IMR-90 (cell line): ENCODE measurements around the gene ROBO2. TPM values are rescaled to one million over a fixed set of nuclear protein-coding genes. Genes with fewer than 3 reads are reported as not detected.

Source experiments
- ATAC-seq: fragments of 200-7000 bp; cut with Tn5 transposase; 2 replicates; pipeline ENCODE4 v1.9.1; 2020; ENCODE audit warnings: low read depth, mild to moderate bottlenecking, moderate library complexity
- BruUV-seq: library from RNA; stranded (reverse); fragments of 400-500 nt; replicated peaks from 2 replicates; lab custom pipeline; 2021; lab: Mats Ljungman, UMichigan
- CTCF ChIA-PET: fragments of 300-600 bp; formaldehyde crosslinking; extraction: SDS; loops from one replicate; lab custom pipeline; 2021; ENCODE audit warnings: antibody characterized with exemption; lab: Yijun Ruan, JAX
- POLR2A ChIA-PET: fragments of 300-600 bp; sonication (Branson Sonifier 250); formaldehyde crosslinking; loops from one replicate; lab custom pipeline; 2022; ENCODE audit warnings: antibody characterized with exemption; ENCODE audit not compliant: unreplicated experiment; lab: Charles Lee
- DNase-seq: peaks from one replicate; pipeline ENCODE4 v3.0.0; 2013
- H2AFZ ChIP-seq: replicated peaks from 2 replicates; pipeline ENCODE3; 2013; ENCODE audit warnings: low read length, mild to moderate bottlenecking; ENCODE audit not compliant: poor library complexity
- H2AK5ac ChIP-seq: 2 replicates; pipeline ENCODE4 v1.6.1; 2013; ENCODE audit warnings: low read depth, low read length, inconsistent platforms
- H2AK9ac ChIP-seq: replicated peaks from 2 replicates; pipeline ENCODE3; 2013; ENCODE audit warnings: mild to moderate bottlenecking, low read depth, low read length, moderate library complexity; ENCODE audit not compliant: poor library complexity
- H2BK120ac ChIP-seq: 2 replicates; pipeline ENCODE4 v1.6.1; 2013; ENCODE audit warnings: low read depth, low read length, inconsistent platforms
- H2BK15ac ChIP-seq: 3 replicates; pipeline ENCODE4 v1.6.1; 2013; ENCODE audit warnings: low read depth, low read length, inconsistent platforms
- H2BK20ac ChIP-seq: 2 replicates; pipeline ENCODE4 v1.6.1; 2013; ENCODE audit warnings: low read depth, mild to moderate bottlenecking, inconsistent platforms, low read length, moderate library complexity
- H2BK5ac ChIP-seq: 2 replicates; pipeline ENCODE4 v1.6.1; 2013; ENCODE audit warnings: mild to moderate bottlenecking, low read depth, low read length, inconsistent platforms; ENCODE audit not compliant: poor library complexity, severe bottlenecking
- H3K14ac ChIP-seq: replicated peaks from 2 replicates; pipeline ENCODE4 v1.6.1; 2013; ENCODE audit warnings: low read depth, low read length, inconsistent platforms
- H3K18ac ChIP-seq: 2 replicates; pipeline ENCODE4 v1.6.1; 2013; ENCODE audit warnings: low read depth, low read length, control low read depth
- H3K23ac ChIP-seq: 2 replicates; pipeline ENCODE4 v1.6.1; 2013; ENCODE audit warnings: low read depth, low read length, inconsistent platforms
- H3K27ac ChIP-seq: 2 replicates; pipeline ENCODE4 v1.5.1; 2013; ENCODE audit warnings: mild to moderate bottlenecking, control low read depth, low read length; ENCODE audit not compliant: insufficient read depth
- H3K27me3 ChIP-seq: 2 replicates; pipeline ENCODE4 v1.6.1; 2013; ENCODE audit warnings: low read length; ENCODE audit not compliant: control insufficient read depth, insufficient read depth
- H3K36me3 ChIP-seq: 2 replicates; pipeline ENCODE4 v1.6.1; 2013; ENCODE audit warnings: low read length, mixed read lengths; ENCODE audit not compliant: control insufficient read depth, insufficient read depth
- H3K4ac ChIP-seq: 2 replicates; pipeline ENCODE4 v1.6.1; 2013; ENCODE audit warnings: low read depth, low read length, inconsistent platforms
- H3K4me1 ChIP-seq: 2 replicates; pipeline ENCODE4 v1.6.1; 2013; ENCODE audit warnings: low read length, mixed read lengths; ENCODE audit not compliant: control insufficient read depth, insufficient read depth
- H3K4me2 ChIP-seq: 2 replicates; pipeline ENCODE4 v1.6.1; 2013; ENCODE audit warnings: low read depth, mild to moderate bottlenecking, control low read depth, low read length, moderate library complexity
- H3K4me3 ChIP-seq: 2 replicates; pipeline ENCODE4 v1.5.1; 2013; ENCODE audit warnings: low read depth, mild to moderate bottlenecking, control low read depth, low read length, moderate library complexity; ENCODE audit not compliant: insufficient read depth
- H3K56ac ChIP-seq: 2 replicates; pipeline ENCODE4 v1.6.1; 2013; ENCODE audit warnings: low read length, inconsistent platforms; ENCODE audit not compliant: insufficient read depth; ENCODE audit errors: extremely low read depth
- H3K79me1 ChIP-seq, 2 experiments: 2 replicates each; pipeline ENCODE4 v1.6.1; 2013; ENCODE audit warnings: low read length in 2 of 2, inconsistent platforms in 1 of 2, low read depth in 1 of 2
- H3K9ac ChIP-seq: 2 replicates; pipeline ENCODE4 v1.6.1; 2013; ENCODE audit warnings: low read depth, low read length, control low read depth
- H3K9me1 ChIP-seq: 2 replicates; pipeline ENCODE4 v1.6.1; 2013; ENCODE audit warnings: low read length, inconsistent platforms; ENCODE audit not compliant: insufficient read depth
- H3K9me3 ChIP-seq: 2 replicates; pipeline ENCODE4 v1.6.1; 2013; ENCODE audit warnings: low read length; ENCODE audit not compliant: control insufficient read depth, insufficient read depth
- H4K20me1 ChIP-seq: 2 replicates; pipeline ENCODE4 v1.6.1; 2013; ENCODE audit warnings: low read length, inconsistent platforms; ENCODE audit not compliant: insufficient read depth
- H4K5ac ChIP-seq: 2 replicates; pipeline ENCODE4 v1.6.1; 2013; ENCODE audit warnings: mild to moderate bottlenecking, low read depth, low read length, control low read depth
- H4K8ac ChIP-seq, 2 experiments: 2 replicates each; pipeline ENCODE4 v1.6.1; 2013; ENCODE audit warnings: low read depth in 2 of 2, low read length in 2 of 2, control low read depth in 1 of 2, inconsistent platforms in 1 of 2
- H4K91ac ChIP-seq: 2 replicates; pipeline ENCODE4 v1.6.1; 2013; ENCODE audit warnings: low read depth, low read length, inconsistent platforms; ENCODE audit not compliant: insufficient read depth
- BHLHE40 ChIP-seq: fragments of 150-350 bp; IDR thresholded peaks from 2 replicates; pipeline ENCODE4 v1.6.1; 2016; ENCODE audit warnings: mild to moderate bottlenecking, low read depth, low read length
- CEBPB ChIP-seq: IDR thresholded peaks from 2 replicates; pipeline ENCODE4 v1.6.1; 2012; ENCODE audit warnings: low read depth, low read length, improper control_type of control experiment
- CHD1 ChIP-seq: IDR thresholded peaks from 2 replicates; pipeline ENCODE4 v1.6.1; 2012; ENCODE audit warnings: low read depth, low read length, improper control_type of control experiment
- CTCF ChIP-seq: conservative IDR thresholded peaks from 2 replicates; pipeline ENCODE4 v1.5.1; 2012; ENCODE audit warnings: mild to moderate bottlenecking, low read depth, low read length, improper control_type of control experiment
- ELK1 ChIP-seq: fragments of 150-350 bp; IDR thresholded peaks from 2 replicates; pipeline ENCODE4 v1.6.1; 2016; ENCODE audit warnings: low read depth, mild to moderate bottlenecking, low read length, moderate library complexity, borderline replicate concordance
- FOS ChIP-seq: fragments of 150-350 bp; IDR thresholded peaks from 2 replicates; pipeline ENCODE4 v1.6.1; 2016; ENCODE audit warnings: low read depth, low read length
- MAFK ChIP-seq: IDR thresholded peaks from 2 replicates; pipeline ENCODE4 v1.6.1; 2012; ENCODE audit warnings: low read depth, low read length, improper control_type of control experiment
- MAZ ChIP-seq: IDR thresholded peaks from 2 replicates; pipeline ENCODE4 v1.6.1; 2012; ENCODE audit warnings: low read depth, mild to moderate bottlenecking, low read length, improper control_type of control experiment, moderate library complexity, borderline replicate concordance
- MXI1 ChIP-seq: IDR thresholded peaks from 2 replicates; pipeline ENCODE4 v1.6.1; 2012; ENCODE audit warnings: low read depth, mild to moderate bottlenecking, low read length, moderate library complexity, borderline replicate concordance
- NFE2L2 ChIP-seq: fragments of 150-350 bp; IDR thresholded peaks from 2 replicates; pipeline ENCODE4 v1.6.1; 2016; ENCODE audit warnings: low read depth, mild to moderate bottlenecking, low read length
- POLR2A ChIP-seq: IDR thresholded peaks from 2 replicates; pipeline ENCODE4 v1.6.1; 2012; ENCODE audit warnings: mild to moderate bottlenecking, low read depth, low read length
- RAD21 ChIP-seq: IDR thresholded peaks from 2 replicates; pipeline ENCODE4 v1.6.1; 2012; ENCODE audit warnings: low read length, improper control_type of control experiment
- RCOR1 ChIP-seq: IDR thresholded peaks from 2 replicates; pipeline ENCODE4 v1.6.1; 2012; ENCODE audit warnings: mild to moderate bottlenecking, low read length, improper control_type of control experiment; ENCODE audit not compliant: insufficient replicate concordance
- RFX5 ChIP-seq: IDR thresholded peaks from 2 replicates; pipeline ENCODE4 v1.8.0; 2012; ENCODE audit warnings: low read depth, mild to moderate bottlenecking, low read length, moderate library complexity
- SMC3 ChIP-seq: fragments of 150-350 bp; IDR thresholded peaks from 2 replicates; pipeline ENCODE4 v1.6.1; 2016; ENCODE audit warnings: low read depth, mild to moderate bottlenecking, antibody characterized with exemption, low read length, moderate library complexity
- WGBS, 2 experiments: methylation state at CpG; one replicate each; pipeline versions ENCODE4 v1.1.5 to v1.1.7; 2013; ENCODE audit warnings: missing lambda C conversion rate in 2 of 2; ENCODE audit not compliant: insufficient read length in 1 of 2; ENCODE audit errors: extremely low coverage in 2 of 2; 5-methylcytosine and 5-hydroxymethylcytosine counted together
- dilution Hi-C: fragments of 300-500 bp; cut with HindIII; formaldehyde crosslinking; loops from one replicate; pipeline ENCODE4 v1.14.3; 2018; ENCODE audit warnings: low sequenced_read_pairs; ENCODE audit not compliant: unreplicated experiment
- in situ Hi-C: fragments of 300-500 bp; cut with MboI; formaldehyde crosslinking; loops from 3 replicates; pipeline ENCODE4 v1.14.3; 2019; ENCODE audit warnings: low sequenced_read_pairs, inconsistent platforms, mixed read lengths
- intact Hi-C: fragments of 100-400 bp; cut with micrococcal nuclease; formaldehyde crosslinking; loops from 2 replicates; pipeline ENCODE4 v1.10.0; 2022
- polyA plus RNA-seq, 3 experiments: library from polyadenylated mRNA; depleted of rRNA; stranded (reverse); fragments of >200 nt; gene quantifications; 2 replicates each; pipeline ENCODE4 v1.2.3, GENCODE V29; 2012; ENCODE audit warnings: low replicate concordance in 1 of 3
- total RNA-seq: library from RNA; depleted of rRNA; stranded (reverse); fragments of >200 nt; gene quantifications from 2 replicates; pipeline ENCODE4 v1.2.3, GENCODE V29; 2012
- TF ChIP-seq, protein P1 (sequence below): fragments of 150-350 bp; IDR thresholded peaks from 2 replicates; pipeline ENCODE4 v1.6.1; 2017; ENCODE audit warnings: mild to moderate bottlenecking, antibody characterized with exemption, low read length, low read depth

Gene ROBO2
- total and polyA plus RNA-seq, 2 of the 4 experiments (the other 2 are of a cell fraction), result 9.3 to 14.5 TPM

GRCh38 chr3:77066829-77067228 is 26.9 kb downstream of the ROBO2 start:
- WGBS, 2 experiments, result no CpG with 5 or more reads among the region's 1 CpG
- Histone ChIP-seq H3K27me3 (no peaks in the 10 kb centered on the region), H3K4me2 (no peak overlapping the region), H3K9ac (no peak overlapping the region), H4K8ac (no peak overlapping the region), H3K27ac (no peak overlapping the region), H4K20me1 (no peaks in the 10 kb centered on the region), H4K91ac (no peak overlapping the region), H2AFZ (no peak overlapping the region), H2AK5ac (no peak overlapping the region), H3K4ac (no peak overlapping the region), H3K9me3 (no peaks in the 10 kb centered on the region), H2BK20ac (no peak overlapping the region), H3K14ac (no peak overlapping the region), H2BK15ac (no peak overlapping the region), H2AK9ac (no peak overlapping the region), H3K9me1 (no peaks in the 10 kb centered on the region), H3K23ac (no peak overlapping the region), H3K56ac (no peak overlapping the region), H2BK120ac (no peak overlapping the region), H4K5ac (no peak overlapping the region), H3K4me3 (no peak overlapping the region), H3K4me1 (no peaks in the 10 kb centered on the region), H3K18ac (no peak overlapping the region), H2BK5ac (no peak overlapping the region), H3K79me1 (no peaks in the 10 kb centered on the region), H3K36me3 (no peaks in the 10 kb centered on the region)
- ChIA-PET POLR2A (no interaction called here), CTCF (no interaction called here)
- in situ Hi-C loops (no loop called here), dilution Hi-C loops (no loop called here), intact Hi-C loops (no loop called here)
- DNase-seq (no peak), ATAC-seq (no peak)
- TF ChIP-seq MAZ (no peak), POLR2A (no peak), CHD1 (no peak), RFX5 (no peak), ELK1 (no peak), MXI1 (no peak), FOS (no peak), NFE2L2 (no peak), BHLHE40 (no peak), RCOR1 (no peak), CTCF (no peak), CEBPB (no peak), MAFK (no peak), SMC3 (no peak), RAD21 (no peak)
- TF ChIP-seq, protein P1, sequence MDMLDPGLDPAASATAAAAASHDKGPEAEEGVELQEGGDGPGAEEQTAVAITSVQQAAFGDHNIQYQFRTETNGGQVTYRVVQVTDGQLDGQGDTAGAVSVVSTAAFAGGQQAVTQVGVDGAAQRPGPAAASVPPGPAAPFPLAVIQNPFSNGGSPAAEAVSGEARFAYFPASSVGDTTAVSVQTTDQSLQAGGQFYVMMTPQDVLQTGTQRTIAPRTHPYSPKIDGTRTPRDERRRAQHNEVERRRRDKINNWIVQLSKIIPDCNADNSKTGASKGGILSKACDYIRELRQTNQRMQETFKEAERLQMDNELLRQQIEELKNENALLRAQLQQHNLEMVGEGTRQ, result no peak
- no TSS peak for BruUV-seq
